MM.1S (cell line): ENCODE measurements around the gene TTYH3.

Experiments used
- CTCF ChIP-seq: fragments of 300-600 bp; sonication (generic); IDR thresholded peaks from 2 replicates; pipeline ENCODE4 v1.5.1; 2016; ENCODE audit warnings: antibody characterized with exemption, low read length, mixed read lengths
- EZH2 ChIP-seq: fragments of 300-600 bp; sonication (generic); optimal IDR thresholded peaks from 2 replicates; pipeline ENCODE3; 2017; ENCODE audit warnings: low read depth, mild to moderate bottlenecking, antibody characterized with exemption, low read length, mixed read lengths

DNA sequence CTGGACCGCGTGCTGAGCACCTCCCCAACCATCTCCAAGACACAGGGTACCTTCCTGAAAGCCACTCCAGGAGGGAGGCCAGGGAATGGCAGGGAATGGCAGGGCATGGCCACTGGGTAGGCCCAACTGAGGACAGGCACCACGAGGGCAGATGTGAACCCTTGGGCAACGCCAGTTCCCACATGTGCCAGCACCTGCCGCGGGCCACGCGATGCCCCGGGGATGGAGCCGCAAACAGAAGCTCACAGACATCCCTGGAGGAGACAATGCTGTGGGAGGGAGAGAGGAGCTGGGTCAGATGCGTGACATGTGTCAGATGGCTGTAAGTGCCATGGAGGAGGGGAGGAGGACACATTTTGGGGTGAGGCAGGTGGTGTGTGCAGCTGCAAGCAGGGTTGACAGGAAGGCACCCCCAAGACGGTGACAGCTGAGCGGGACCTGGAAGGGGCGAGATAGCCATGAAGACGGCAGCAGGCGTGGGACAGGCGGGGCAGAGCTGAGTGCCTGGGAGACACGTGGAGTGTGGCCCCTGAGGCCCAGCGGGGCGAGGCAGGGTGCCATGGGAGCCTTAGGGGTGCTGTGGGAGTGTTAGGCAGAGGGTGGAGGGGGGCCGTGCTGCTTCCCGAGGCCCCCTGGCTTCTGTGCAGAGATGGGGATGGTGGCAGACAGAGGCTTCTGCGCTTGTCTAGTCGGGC is 45.3 kb upstream of the TTYH3 start:
- TF ChIP-seq EZH2 (no peak), CTCF (no peak)
